ENCODE data around the gene CTRB2.

- TF ChIP-seq POLR2A (IDR thresholded peaks at IDR 0.05) = no peak
- TF ChIP-seq CTCF (IDR thresholded peaks at IDR 0.05 in 8 of 11, conservative IDR thresholded peaks at IDR 0.05 in 3 of 11) = no peak
These were observed 43.9 kb upstream of the CTRB2 start for GRCh38 chr16:75250809-75251279.

Data from spleen (tissue), 7 donors.